Dedifferentiated amniotic fluid mesenchymal stem cell (primary cell): ENCODE results near the gene CX3CR1.

ENCODE experiments used
- DNase-seq: peaks from one replicate; pipeline ENCODE4 v3.0.0-alpha.2; 2016; ENCODE audit errors: extremely low spot score

CX3CR1 gene

DNA sequence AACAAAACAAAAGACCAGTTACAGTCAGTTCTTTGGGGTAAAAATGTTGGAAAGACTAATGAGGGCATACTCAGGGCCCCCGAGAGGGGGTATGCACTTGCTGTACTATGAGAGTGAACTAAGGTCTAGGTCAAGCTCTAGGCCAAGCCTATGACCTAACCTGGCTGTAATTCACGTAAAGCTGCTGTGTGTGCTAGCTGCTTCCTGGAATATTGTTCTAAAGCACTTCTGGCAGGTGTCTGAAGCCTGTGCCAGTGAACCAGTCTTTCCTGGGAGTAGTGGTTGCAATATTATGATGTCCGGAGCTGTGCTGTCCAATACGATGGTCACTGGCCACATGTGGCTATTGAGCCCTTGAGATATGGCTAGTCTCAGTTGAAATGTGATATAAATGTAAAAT is 13.1 kb upstream of the CX3CR1 start:
- DNase-seq, result no peak

DNA sequence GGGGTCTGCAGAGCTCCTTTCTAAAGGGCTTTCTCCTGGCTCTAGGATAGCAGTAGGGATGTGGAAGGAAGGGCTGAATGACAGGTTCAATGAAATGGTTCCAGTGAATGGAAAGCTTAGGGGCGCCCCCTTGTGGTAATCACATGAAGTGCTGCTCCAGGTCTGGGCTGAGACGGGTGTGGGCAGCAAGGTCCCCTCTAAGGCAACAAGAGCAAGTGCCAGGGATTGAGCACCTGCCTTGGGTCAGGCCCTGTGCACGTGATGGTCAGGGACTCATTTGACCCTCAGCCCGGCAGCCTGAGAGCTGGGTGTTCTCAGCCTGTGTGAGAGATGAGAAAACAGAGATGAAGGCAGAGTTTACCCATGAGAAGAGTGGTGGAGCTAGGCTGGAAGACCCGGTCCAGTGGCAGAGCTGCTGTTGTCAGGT is 12.1 kb upstream of the CX3CR1 start:
- DNase-seq, result peak; percentile 47

- DNase-seq, result no peak
These were observed 10.4 kb upstream of the CX3CR1 start for GRCh38 chr3:39290255-39290654.

- no peak for DNase-seq
These were observed 9.3 kb upstream of the CX3CR1 start for GRCh38 chr3:39289107-39289506.

GRCh38 chr3:39288300-39288808 is 8.5 kb upstream of the CX3CR1 start:
- peak; percentile 40 for DNase-seq

DNA sequence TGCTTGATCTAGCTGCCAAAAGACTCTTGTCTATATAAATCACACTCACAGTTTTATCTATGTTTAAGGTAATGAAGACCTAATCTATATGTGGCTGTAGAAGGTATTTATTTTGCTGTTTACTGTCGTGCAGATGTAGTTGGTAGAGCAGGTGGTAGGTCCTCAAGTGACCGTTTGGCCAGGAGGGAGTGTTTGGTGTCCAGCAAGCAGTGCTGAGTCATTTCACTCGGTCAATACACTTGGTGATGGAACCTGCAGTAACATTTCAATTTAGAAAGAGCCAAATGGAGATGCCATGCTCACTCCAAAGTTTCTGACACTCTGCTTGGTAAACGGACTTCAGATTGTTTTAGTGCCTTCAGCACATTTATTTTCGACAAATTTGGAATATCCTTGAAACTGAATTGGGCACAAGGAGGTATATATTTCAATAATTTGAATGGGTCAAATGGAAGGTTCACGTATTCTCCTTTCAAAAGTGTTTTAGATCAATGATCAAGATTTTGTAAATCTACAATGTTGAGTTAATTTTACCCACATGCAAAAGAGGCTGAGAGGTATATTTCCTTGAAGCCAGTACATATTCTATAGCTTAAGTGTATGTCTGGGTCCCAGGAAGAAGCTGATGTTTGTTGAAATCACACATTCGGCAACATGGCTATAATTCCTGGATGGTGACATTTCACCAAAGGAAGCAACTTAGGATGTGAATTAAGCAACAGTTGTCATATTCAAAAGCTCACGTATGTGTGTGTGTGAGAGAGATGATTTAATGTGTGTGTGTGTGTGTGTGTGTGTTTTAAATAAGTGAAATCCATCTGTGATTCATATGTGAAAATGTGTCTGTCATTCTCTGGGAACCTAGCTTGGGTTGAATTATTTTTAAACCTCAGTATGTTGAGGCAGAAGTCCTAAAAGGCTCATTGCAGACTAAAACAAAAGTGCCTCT is 7.7 kb upstream of the CX3CR1 start:
- DNase-seq, result no peak

- DNase-seq, result no peak
These were observed 6.9 kb upstream of the CX3CR1 start for GRCh38 chr3:39286771-39287170.

DNA sequence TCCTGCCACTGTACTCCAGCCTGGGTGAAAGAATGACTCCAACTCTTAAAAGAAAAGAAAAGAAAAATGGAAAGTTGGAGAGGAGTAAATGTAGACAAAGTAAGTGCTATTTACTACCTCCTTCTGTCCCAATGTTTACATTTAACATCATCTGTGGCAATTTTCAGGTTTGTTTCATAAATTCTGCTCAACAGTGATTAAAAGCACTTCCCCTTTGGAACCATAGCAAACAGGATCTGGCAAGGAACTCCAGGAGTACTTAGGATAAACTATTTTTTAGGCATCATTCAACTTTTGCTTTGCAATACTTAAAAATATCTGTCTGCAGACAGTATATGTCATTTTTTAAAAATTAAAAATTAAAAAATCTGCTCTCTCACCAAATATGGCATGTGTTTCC is 5.5 kb upstream of the CX3CR1 start:
- DNase-seq, result no peak

- no peak for DNase-seq
These were observed 4.6 kb upstream of the CX3CR1 start for GRCh38 chr3:39284457-39284881.

- no peak for DNase-seq
These were observed 2.2 kb upstream of the CX3CR1 start for GRCh38 chr3:39282057-39282456.

GRCh38 chr3:39281533-39281932 is 1.7 kb upstream of the CX3CR1 start:
- DNase-seq, result no peak

GRCh38 chr3:39280571-39280970 is 735 bp upstream of the CX3CR1 start:
- DNase-seq, result no peak

GRCh38 chr3:39278616-39278935 is 1.3 kb downstream of the CX3CR1 start:
- peak; percentile 57 for DNase-seq

- DNase-seq, result no peak
These were observed 1.8 kb downstream of the CX3CR1 start for GRCh38 chr3:39277893-39278615.

- no peak for DNase-seq
These were observed 3.1 kb downstream of the CX3CR1 start for GRCh38 chr3:39276746-39277145.

DNA sequence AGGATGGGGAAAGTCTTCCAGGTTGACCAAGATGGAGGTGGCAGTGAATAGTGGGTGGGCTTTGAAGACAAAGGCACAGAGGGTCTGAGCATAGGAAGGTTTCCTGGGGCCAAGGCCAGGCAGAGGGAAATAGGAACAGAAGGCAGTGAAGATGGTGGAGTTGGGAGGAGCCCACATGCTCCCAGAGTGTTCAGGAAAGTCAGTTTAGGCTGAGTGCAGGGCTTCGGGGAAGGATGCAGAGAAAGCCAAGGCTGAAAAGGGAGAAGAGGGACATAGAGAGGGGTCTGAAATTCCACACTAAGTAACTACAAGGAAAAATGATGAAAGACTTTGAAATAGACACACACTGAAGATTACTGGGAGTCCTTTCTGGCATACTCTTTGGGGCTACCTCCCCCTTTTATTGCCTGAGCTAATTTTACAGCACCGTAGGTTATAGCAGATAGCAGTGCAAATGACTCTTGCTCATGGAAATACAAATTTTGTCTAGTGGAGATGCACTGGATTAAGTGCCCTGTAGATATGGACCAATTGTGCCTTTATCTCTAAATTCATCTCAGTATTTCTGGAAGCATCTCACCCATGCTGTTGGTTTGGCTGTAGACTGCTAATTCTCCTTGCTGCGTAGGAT is 3.8 kb downstream of the CX3CR1 start:
- DNase-seq, result no peak

GRCh38 chr3:39275052-39275451 is 4.8 kb downstream of the CX3CR1 start:
- DNase-seq, result no peak

DNA sequence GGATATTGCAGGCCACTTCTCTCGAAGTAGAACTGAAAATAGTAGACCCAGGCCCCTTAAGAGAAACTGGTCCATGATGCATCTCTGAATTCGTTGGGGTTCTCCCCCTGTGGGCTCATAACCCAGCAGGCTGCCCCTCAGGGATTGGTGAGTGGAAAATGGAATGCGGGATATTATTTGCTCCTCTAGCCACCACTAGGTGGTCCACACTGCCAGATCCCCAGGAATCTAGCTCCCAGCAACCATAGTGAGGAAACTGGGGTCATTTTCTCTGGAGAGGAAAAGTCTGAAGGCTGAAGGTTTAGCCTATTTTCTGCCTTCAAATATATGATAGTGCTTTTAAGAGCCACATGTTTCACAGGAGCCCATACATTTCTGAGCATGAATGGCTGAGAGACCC is 6.7 kb downstream of the CX3CR1 start:
- DNase-seq, result no peak

GRCh38 chr3:39272191-39272590 is 7.6 kb downstream of the CX3CR1 start:
- no peak for DNase-seq

GRCh38 chr3:39271363-39271914 is 8.4 kb downstream of the CX3CR1 start:
- DNase-seq, result no peak

- DNase-seq, result no peak
These were observed 10.3 kb downstream of the CX3CR1 start for GRCh38 chr3:39269528-39269927.

- DNase-seq, result no peak
These were observed 11.3 kb downstream of the CX3CR1 start for GRCh38 chr3:39268549-39268900.
